ENCODE measurements around the gene PMEL. TPM values are rescaled to one million over a fixed set of nuclear protein-coding genes. Genes with fewer than 3 reads are reported as not detected.
A peak's percentile ranks its signal among the peaks of the same experiment; 100 is the strongest.
"Not testable (repeated sequence)": the region's sequence is repeated elsewhere in the genome, so short reads cannot be mapped to it uniquely, and the experiment has no call there.

PMEL gene
- total RNA-seq, 6 donors from 2014 or later = 0.91 to 45.1 (median 1.5) TPM

DNA sequence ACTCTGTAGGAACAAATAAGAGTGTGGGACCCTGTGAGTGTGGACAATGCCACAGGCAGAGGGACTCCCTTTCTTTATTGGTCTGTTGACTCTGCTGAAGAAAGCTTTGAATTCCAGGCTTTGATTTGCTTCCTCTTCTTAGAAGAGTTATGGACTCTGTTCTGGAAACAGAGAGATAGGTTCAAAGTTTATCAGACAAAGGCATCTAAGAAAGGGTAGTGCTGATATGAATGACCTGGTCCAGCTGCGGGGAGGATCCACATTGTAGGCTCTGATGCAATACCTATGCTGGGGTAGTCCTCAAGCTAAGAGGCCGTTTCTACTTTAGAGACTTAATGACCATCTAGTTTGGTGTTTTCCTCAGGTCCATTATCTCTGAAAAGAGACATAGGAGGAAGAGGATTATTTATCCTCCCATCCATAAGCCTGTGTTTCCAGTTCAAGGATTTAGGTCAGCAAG is 44.3 kb upstream of the PMEL start:
- H3K27me3 ChIP-seq = no peaks in the 10 kb centered on the region
- TF ChIP-seq, protein P1, sequence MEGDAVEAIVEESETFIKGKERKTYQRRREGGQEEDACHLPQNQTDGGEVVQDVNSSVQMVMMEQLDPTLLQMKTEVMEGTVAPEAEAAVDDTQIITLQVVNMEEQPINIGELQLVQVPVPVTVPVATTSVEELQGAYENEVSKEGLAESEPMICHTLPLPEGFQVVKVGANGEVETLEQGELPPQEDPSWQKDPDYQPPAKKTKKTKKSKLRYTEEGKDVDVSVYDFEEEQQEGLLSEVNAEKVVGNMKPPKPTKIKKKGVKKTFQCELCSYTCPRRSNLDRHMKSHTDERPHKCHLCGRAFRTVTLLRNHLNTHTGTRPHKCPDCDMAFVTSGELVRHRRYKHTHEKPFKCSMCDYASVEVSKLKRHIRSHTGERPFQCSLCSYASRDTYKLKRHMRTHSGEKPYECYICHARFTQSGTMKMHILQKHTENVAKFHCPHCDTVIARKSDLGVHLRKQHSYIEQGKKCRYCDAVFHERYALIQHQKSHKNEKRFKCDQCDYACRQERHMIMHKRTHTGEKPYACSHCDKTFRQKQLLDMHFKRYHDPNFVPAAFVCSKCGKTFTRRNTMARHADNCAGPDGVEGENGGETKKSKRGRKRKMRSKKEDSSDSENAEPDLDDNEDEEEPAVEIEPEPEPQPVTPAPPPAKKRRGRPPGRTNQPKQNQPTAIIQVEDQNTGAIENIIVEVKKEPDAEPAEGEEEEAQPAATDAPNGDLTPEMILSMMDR (IDR thresholded peaks at IDR 0.05) = no peak
- TF ChIP-seq EP300 (IDR thresholded peaks at IDR 0.05) (no peak), POLR2AphosphoS5 (IDR thresholded peaks at IDR 0.05) (no peak), POLR2A (IDR thresholded peaks at IDR 0.05) (no peak)
- DNase-seq (no peak), ATAC-seq (ENCODE audit: low FRiP score in 2 of 2) (no peak)
- H3K9me3 ChIP-seq = no peaks in the 10 kb centered on the region
- H3K4me1 ChIP-seq = peaks cover 7 to 25% (median 16%) of the 10 kb centered on the region in 4 donors
- no peak overlapping the region for H3K27ac ChIP-seq
- no peaks in the 10 kb centered on the region for H3K36me3 ChIP-seq
- no peak overlapping the region for H3K4me3 ChIP-seq
- WGBS, 2 donors = 44 to 57% methylated on average over 2 of the region's 2 CpGs

DNA sequence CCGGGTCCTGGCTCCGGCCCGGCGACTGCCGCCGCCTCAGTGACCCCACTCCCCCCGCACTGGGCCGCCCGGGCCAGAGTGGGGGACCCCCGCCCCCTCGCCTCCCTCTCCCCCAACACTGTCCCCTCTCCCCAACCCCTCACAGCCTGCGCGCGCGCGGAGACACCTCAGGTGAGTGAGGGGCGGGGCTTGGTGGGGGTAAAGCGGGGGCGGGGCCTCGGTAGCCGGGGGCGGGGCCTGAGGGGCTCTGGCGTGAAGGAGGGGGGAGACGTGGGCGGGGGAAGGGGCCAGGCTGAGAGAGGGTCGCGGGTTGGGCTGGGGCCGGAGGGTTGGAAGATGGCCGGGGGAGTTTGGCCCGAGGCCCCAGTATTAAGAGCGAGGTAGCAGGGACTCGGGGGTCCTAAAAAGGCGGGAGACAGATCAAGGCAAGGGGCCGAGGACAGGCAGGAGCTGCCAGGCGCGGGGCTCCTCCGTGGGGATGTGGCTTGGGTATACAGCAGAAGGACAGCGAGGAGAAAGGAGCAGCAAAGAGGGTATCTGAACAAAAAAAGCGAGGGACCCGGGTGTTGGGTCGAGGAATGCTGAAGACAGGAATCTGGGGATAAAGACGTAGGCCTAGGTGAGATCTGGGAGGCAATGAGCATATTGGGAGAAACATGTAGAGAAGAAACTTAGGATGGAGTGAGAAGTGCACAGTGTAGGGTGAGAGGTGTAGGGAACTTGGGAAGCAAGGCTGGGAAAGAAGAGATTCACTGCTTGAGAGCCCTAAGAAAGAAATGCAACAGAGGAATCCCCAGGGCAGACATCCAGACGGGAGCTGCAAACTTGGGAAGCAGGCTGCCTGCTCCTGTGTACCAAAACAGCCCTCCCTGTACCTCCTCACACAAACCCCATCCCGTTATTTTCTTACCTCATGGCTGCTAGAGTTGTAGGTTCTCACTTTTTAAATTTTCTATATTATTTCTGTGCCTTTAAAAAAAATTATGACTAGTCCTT is 42.0 kb upstream of the PMEL start:
- peaks cover 4 to 14% (median 9%) of the 10 kb centered on the region in 4 donors for H3K4me1 ChIP-seq
- TF ChIP-seq POLR2AphosphoS5 (IDR thresholded peaks at IDR 0.05) = no peak
- H3K4me3 ChIP-seq = peak overlapping the region; percentile 79 to 100 (median 94)
- ATAC-seq (ENCODE audit: low FRiP score in 2 of 2) (peak; percentile 77 to 90), DNase-seq (peak; percentile 63 to 94)
- WGBS, 2 donors = 3 to 4% methylated on average over 24 to 27 of the region's 44 CpGs
- no peaks in the 10 kb centered on the region for H3K9me3 ChIP-seq
- no peaks in the 10 kb centered on the region for H3K27me3 ChIP-seq
- peaks cover 0 to 20% (median 8%) of the 10 kb centered on the region in 4 donors for H3K36me3 ChIP-seq
- peak overlapping the region; percentile 91 to 96 (median 94) for H3K27ac ChIP-seq

DNA sequence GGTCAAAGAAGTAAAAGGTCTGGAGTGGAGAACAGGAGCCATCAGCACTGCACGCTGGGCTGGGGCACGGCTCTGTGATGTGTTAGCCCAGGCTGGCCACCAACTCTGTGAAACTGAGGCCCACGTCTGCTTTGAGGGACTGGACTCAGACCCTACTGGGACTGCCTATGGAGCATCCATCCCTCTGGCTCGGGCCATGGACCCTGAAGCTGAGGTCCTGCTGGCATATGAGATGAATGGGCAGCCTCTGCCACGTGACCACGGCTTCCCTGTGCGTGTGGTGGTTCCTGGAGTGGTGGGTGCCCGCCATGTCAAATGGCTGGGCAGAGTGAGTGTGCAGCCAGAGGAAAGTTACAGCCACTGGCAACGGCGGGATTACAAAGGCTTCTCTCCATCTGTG is 38.4 kb upstream of the PMEL start:
- Histone ChIP-seq H3K4me1 (peaks cover 4 to 28% (median 9%) of the 10 kb centered on the region in 4 donors), H3K27ac (no peak overlapping the region), H3K4me3 (no peak overlapping the region), H3K27me3 (no peaks in the 10 kb centered on the region), H3K9me3 (no peaks in the 10 kb centered on the region), H3K36me3 (peaks cover 0 to 40% (median 18%) of the 10 kb centered on the region in 4 donors)
- 92 to 93% methylated on average over 7 to 10 of the region's 10 CpGs for WGBS, 2 donors
- ATAC-seq (ENCODE audit: low FRiP score in 2 of 2) (no peak), DNase-seq (peak in 1 of 2 donors; percentile 22)
- no peak for TF ChIP-seq POLR2A (IDR thresholded peaks at IDR 0.05)
- no peak for TF ChIP-seq EP300 (IDR thresholded peaks at IDR 0.05)
- TF ChIP-seq POLR2AphosphoS5 (IDR thresholded peaks at IDR 0.05) = no peak
- TF ChIP-seq, protein P1 (IDR thresholded peaks at IDR 0.05) = no peak

- not testable (repeated sequence) for H3K4me3 ChIP-seq; H3K27me3 ChIP-seq; H3K27ac ChIP-seq; ATAC-seq (ENCODE audit: low FRiP score in 2 of 2); H3K9me3 ChIP-seq; DNase-seq
- peaks cover 4 to 27% (median 9%) of the 10 kb centered on the region in 4 donors for H3K4me1 ChIP-seq
- peaks cover 0 to 40% (median 18%) of the 10 kb centered on the region in 4 donors for H3K36me3 ChIP-seq
- WGBS, 2 donors = 89 to 94% methylated on average over 5 of the region's 5 CpGs
Measured at GRCh38 chr12:56003376-56003775, 37.5 kb upstream of the PMEL start.

- Histone ChIP-seq H3K27ac (no peak overlapping the region), H3K4me3 (no peak overlapping the region), H3K36me3 (peaks cover 0 to 40% (median 18%) of the 10 kb centered on the region in 4 donors), H3K9me3 (no peaks in the 10 kb centered on the region), H3K27me3 (no peaks in the 10 kb centered on the region), H3K4me1 (peaks cover 8 to 32% (median 12%) of the 10 kb centered on the region in 4 donors)
- WGBS, 2 donors = 76 to 82% methylated on average over 7 of the region's 7 CpGs
- DNase-seq = no peak
- no peak for ATAC-seq (ENCODE audit: low FRiP score in 2 of 2)
- TF ChIP-seq POLR2A (IDR thresholded peaks at IDR 0.05) (no peak), POLR2AphosphoS5 (IDR thresholded peaks at IDR 0.05) (no peak), EP300 (IDR thresholded peaks at IDR 0.05) (no peak)
- TF ChIP-seq, protein P1 (IDR thresholded peaks at IDR 0.05) = no peak
Measured at GRCh38 chr12:56001487-56002100, 35.8 kb upstream of the PMEL start.

DNA sequence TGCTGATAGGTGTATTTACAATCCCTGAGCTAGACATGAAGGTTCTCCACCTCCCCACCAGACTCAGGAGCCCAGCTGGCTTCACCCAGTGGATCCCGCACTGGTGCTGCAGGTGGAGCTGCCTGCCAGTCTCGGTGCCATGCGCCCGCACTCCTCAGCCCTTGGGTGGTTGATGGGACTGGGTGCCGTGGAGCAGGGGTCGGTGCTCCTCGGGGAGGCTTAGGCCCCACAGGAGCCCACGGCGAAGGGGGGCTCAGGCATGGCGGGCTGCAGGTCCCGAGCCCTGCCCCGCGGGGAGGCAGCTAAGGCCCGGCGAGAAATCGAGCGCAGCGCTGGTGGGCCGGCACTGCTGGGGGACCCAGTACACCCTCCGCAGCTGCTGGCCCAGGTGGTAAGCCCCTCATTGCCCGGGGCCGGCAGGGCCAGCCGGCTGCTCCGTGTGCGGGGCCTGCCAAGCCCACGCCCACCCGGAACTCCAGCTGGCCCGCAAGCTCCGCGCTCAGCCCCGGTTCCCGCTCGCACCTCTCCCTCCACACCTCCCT is 34.2 kb upstream of the PMEL start:
- not testable (repeated sequence) for H3K9me3 ChIP-seq; ATAC-seq (ENCODE audit: low FRiP score in 2 of 2); H3K4me3 ChIP-seq; H3K27me3 ChIP-seq; H3K27ac ChIP-seq
- DNase-seq = peak in 1 of 2 donors; percentile 74
- WGBS, 2 donors = 93 to 94% methylated on average over 31 to 33 of the region's 33 CpGs
- H3K4me1 ChIP-seq = peaks cover 10 to 32% (median 15%) of the 10 kb centered on the region in 4 donors
- H3K36me3 ChIP-seq = peaks cover 0 to 44% (median 18%) of the 10 kb centered on the region in 4 donors

GRCh38 chr12:55999522-55999921 is 33.7 kb upstream of the PMEL start:
- H3K27ac ChIP-seq; H3K27me3 ChIP-seq; H3K4me3 ChIP-seq; ATAC-seq (ENCODE audit: low FRiP score in 2 of 2); DNase-seq; H3K9me3 ChIP-seq: not testable (repeated sequence)
- WGBS, 2 donors = 65 to 73% methylated on average over 6 of the region's 6 CpGs
- Histone ChIP-seq H3K36me3 (peaks cover 0 to 44% (median 17%) of the 10 kb centered on the region in 4 donors), H3K4me1 (peaks cover 10 to 32% (median 15%) of the 10 kb centered on the region in 4 donors)

Data from upper lobe of left lung (tissue), 6 donors.